ENCODE measurements around the gene GRK5.

GRK5 gene

GRCh38 chr10:119468542-119469324 lies 261.4 kb downstream of the GRK5 start:
- no peak for DNase-seq

GRCh38 chr10:119469325-119469707 lies 261.9 kb downstream of the GRK5 start:
- DNase-seq: no peak

- DNase-seq: no peak
Measured at GRCh38 chr10:119469846-119470245, 262.5 kb downstream of the GRK5 start.

- no peak for DNase-seq
Measured at GRCh38 chr10:119470920-119471702, 263.7 kb downstream of the GRK5 start.

GRCh38 chr10:119473771-119474170 lies 266.4 kb downstream of the GRK5 start:
- no peak for DNase-seq

GRCh38 chr10:119474606-119475005 lies 267.2 kb downstream of the GRK5 start:
- no peak for DNase-seq

GRCh38 chr10:119477444-119477843 lies 270.1 kb downstream of the GRK5 start:
- DNase-seq: no peak

- peak in 3 of 6 experiments; percentile 15 to 28 (median 20) for DNase-seq
Measured at GRCh38 chr10:119478111-119478802, 270.9 kb downstream of the GRK5 start.

GRCh38 chr10:119478811-119479341 lies 271.5 kb downstream of the GRK5 start:
- DNase-seq: peak in 2 of 6 experiments; percentile 33 to 49

GRCh38 chr10:119479532-119479931 lies 272.2 kb downstream of the GRK5 start:
- no peak for DNase-seq

- no peak for DNase-seq
Measured at GRCh38 chr10:119480667-119481066, 273.3 kb downstream of the GRK5 start.

- DNase-seq: no peak
Measured at GRCh38 chr10:119481781-119482426, 274.5 kb downstream of the GRK5 start.

GRCh38 chr10:119483001-119483400 lies 275.6 kb downstream of the GRK5 start:
- no peak for DNase-seq

- DNase-seq: no peak
Measured at GRCh38 chr10:119483839-119484238, 276.5 kb downstream of the GRK5 start.

- no peak for DNase-seq
Measured at GRCh38 chr10:119488675-119489074, 281.3 kb downstream of the GRK5 start.

GRCh38 chr10:119489991-119490326 lies 282.6 kb downstream of the GRK5 start:
- no peak for DNase-seq

GRCh38 chr10:119491966-119492757 lies 284.8 kb downstream of the GRK5 start:
- DNase-seq: no peak

- peak in 1 of 6 experiments; percentile 8 for DNase-seq
Measured at GRCh38 chr10:119493155-119493554, 285.8 kb downstream of the GRK5 start.

- DNase-seq: no peak
Measured at GRCh38 chr10:119494236-119495020, 287.1 kb downstream of the GRK5 start.

GRCh38 chr10:119495021-119495505 lies 287.7 kb downstream of the GRK5 start:
- no peak for DNase-seq

- no peak for DNase-seq
Measured at GRCh38 chr10:119495545-119495944, 288.2 kb downstream of the GRK5 start.
